CD14-positive monocyte (primary cell): ENCODE measurements around the gene COL5A3. TPM values are rescaled to one million over a fixed set of nuclear protein-coding genes. Genes with fewer than 3 reads are reported as not detected.

Source experiments
- DNase-seq, 3 donors: peaks; one replicate each; pipeline ENCODE4 v3.0.0-alpha.2; 2011 to 2022
- H2AFZ ChIP-seq: 2 replicates; pipeline ENCODE4 v1.6.0; 2012; ENCODE audit warnings: mild to moderate bottlenecking, low read depth, low read length, inconsistent platforms; ENCODE audit not compliant: insufficient read depth, poor library complexity, severe bottlenecking
- H3K27ac ChIP-seq, 2 donors: 1 replicate in 1 of 2; 2 replicates in 1 of 2; pipeline ENCODE4 v1.5.1; 2012 to 2013; ENCODE audit warnings: low read length in 2 of 2, control low read depth in 1 of 2, inconsistent platforms in 1 of 2, low read depth in 1 of 2, mild to moderate bottlenecking in 1 of 2
- H3K27me3 ChIP-seq, 2 donors: one replicate each; pipeline versions ENCODE4 v1.6.0 to v1.6.1; 2011 to 2013; ENCODE audit warnings: low read length in 2 of 2; ENCODE audit not compliant: control insufficient read depth in 2 of 2, insufficient read depth in 2 of 2
- H3K36me3 ChIP-seq, 2 donors: replicated peaks in 1 of 2; 1 replicate in 1 of 2; 2 replicates in 1 of 2; pipeline versions ENCODE4 v1.5.1 to v1.6.1; 2012 to 2013; ENCODE audit warnings: low read length in 2 of 2, control low read depth in 1 of 2, inconsistent platforms in 1 of 2, mild to moderate bottlenecking in 1 of 2; ENCODE audit not compliant: insufficient read depth in 2 of 2, control insufficient read depth in 1 of 2
- H3K4me1 ChIP-seq, 2 donors: 1 replicate in 1 of 2; 2 replicates in 1 of 2; pipeline versions ENCODE4 v1.5.1 to v1.6.1; 2012 to 2013; ENCODE audit warnings: low read length in 2 of 2, control low read depth in 1 of 2, inconsistent platforms in 1 of 2, mild to moderate bottlenecking in 1 of 2, moderate library complexity in 1 of 2; ENCODE audit not compliant: insufficient read depth in 2 of 2, control insufficient read depth in 1 of 2
- H3K4me2 ChIP-seq: replicated peaks from 2 replicates; pipeline ENCODE3; 2012; ENCODE audit warnings: low read length, moderate library complexity, mild to moderate bottlenecking; ENCODE audit not compliant: poor library complexity, severe bottlenecking; ENCODE audit errors: extremely low read depth
- H3K4me3 ChIP-seq, 3 experiments: fragments of 200-600 bp in 1 of 3; sonication (generic) in 1 of 3; replicated peaks in 1 of 3; 1 replicate in 2 of 3; 2 replicates in 1 of 3; pipeline ENCODE4 v1.5.1; 2011 to 2013; ENCODE audit warnings: low read length in 3 of 3, mild to moderate bottlenecking in 3 of 3, control low read depth in 2 of 3, low read depth in 2 of 3, inconsistent platforms in 1 of 3, moderate library complexity in 1 of 3
- H3K79me2 ChIP-seq: 2 replicates; pipeline ENCODE4 v1.6.0; 2012; ENCODE audit warnings: mild to moderate bottlenecking, control low read depth, inconsistent platforms, low read length, moderate library complexity; ENCODE audit not compliant: insufficient read depth
- H3K9ac ChIP-seq: 2 replicates; pipeline ENCODE4 v1.6.0; 2017; ENCODE audit warnings: low read length, mild to moderate bottlenecking; ENCODE audit not compliant: insufficient read depth, poor library complexity, severe bottlenecking
- H3K9me3 ChIP-seq, 2 donors: replicated peaks in 1 of 2; 1 replicate in 1 of 2; 2 replicates in 1 of 2; pipeline versions ENCODE4 v1.5.1 to v1.6.1; 2012 to 2013; ENCODE audit warnings: low read length in 2 of 2, control low read depth in 1 of 2; ENCODE audit not compliant: control insufficient read depth in 1 of 2, insufficient read depth in 1 of 2
- H4K20me1 ChIP-seq: 2 replicates; pipeline ENCODE4 v1.6.0; 2012; ENCODE audit warnings: mild to moderate bottlenecking, low read length, control low read depth, moderate library complexity; ENCODE audit not compliant: insufficient read depth
- H3K27ac Mint-ChIP-seq, 7 donors: one replicate each; pipeline ENCODE4 v1.8.0; 2020; ENCODE audit warnings: mild to moderate bottlenecking in 7 of 7, mixed read lengths in 7 of 7, moderate library complexity in 6 of 7, inconsistent platforms in 2 of 7
- H3K27me3 Mint-ChIP-seq, 3 donors: one replicate each; pipeline ENCODE4 v1.8.0; 2021 to 2022; ENCODE audit warnings: low read depth in 3 of 3, mild to moderate bottlenecking in 3 of 3, mixed read lengths in 3 of 3, moderate library complexity in 3 of 3, inconsistent platforms in 1 of 3
- H3K36me3 Mint-ChIP-seq, 2 donors: one replicate each; pipeline ENCODE4 v1.8.0; 2020; ENCODE audit warnings: mixed read lengths in 2 of 2, inconsistent platforms in 1 of 2, mild to moderate bottlenecking in 1 of 2
- H3K4me1 Mint-ChIP-seq: one replicate; pipeline ENCODE4 v1.8.0; 2020; ENCODE audit warnings: mild to moderate bottlenecking, mixed read lengths
- H3K4me3 Mint-ChIP-seq, 2 donors: one replicate each; pipeline ENCODE4 v1.8.0; 2020; ENCODE audit warnings: mild to moderate bottlenecking in 2 of 2, mixed read lengths in 2 of 2, moderate library complexity in 1 of 2
- H3K9me3 Mint-ChIP-seq, 7 donors: one replicate each; pipeline ENCODE4 v1.8.0; 2020 to 2022; ENCODE audit warnings: mixed read lengths in 7 of 7, mild to moderate bottlenecking in 6 of 7, moderate library complexity in 6 of 7, inconsistent platforms in 2 of 7
- WGBS: methylation state at CpG from one replicate; pipeline ENCODE4 v1.1.5; 2013; ENCODE audit warnings: missing lambda C conversion rate; ENCODE audit not compliant: insufficient coverage; 5-methylcytosine and 5-hydroxymethylcytosine counted together
- intact Hi-C, 2 donors: fragments of 100-400 bp; cut with micrococcal nuclease; formaldehyde crosslinking; loops; one replicate each; pipeline versions ENCODE4 v1.15.0 to v1.15.1; 2023
- polyA plus RNA-seq, 3 donors: library from polyadenylated mRNA; depleted of rRNA in 1 of 3; unstranded in 2 of 3; stranded (reverse) in 1 of 3; fragments of 300-500 nt in 2 of 3; fragments of >200 nt in 1 of 3; fragmentation: Illumina TruSeq in 2 of 3; gene quantifications; 1 replicate in 2 of 3; 2 replicates in 1 of 3; pipeline ENCODE4 v1.2.3, GENCODE V29; 2012 to 2021
- TF ChIP-seq, protein P1 (sequence below): fragments of 200-600 bp; IDR thresholded peaks from one replicate; pipeline ENCODE4 v1.8.0; 2022; ENCODE audit warnings: antibody characterized with exemption, mild to moderate bottlenecking

COL5A3 gene
- polyA plus RNA-seq, 3 donors: not detected

DNA sequence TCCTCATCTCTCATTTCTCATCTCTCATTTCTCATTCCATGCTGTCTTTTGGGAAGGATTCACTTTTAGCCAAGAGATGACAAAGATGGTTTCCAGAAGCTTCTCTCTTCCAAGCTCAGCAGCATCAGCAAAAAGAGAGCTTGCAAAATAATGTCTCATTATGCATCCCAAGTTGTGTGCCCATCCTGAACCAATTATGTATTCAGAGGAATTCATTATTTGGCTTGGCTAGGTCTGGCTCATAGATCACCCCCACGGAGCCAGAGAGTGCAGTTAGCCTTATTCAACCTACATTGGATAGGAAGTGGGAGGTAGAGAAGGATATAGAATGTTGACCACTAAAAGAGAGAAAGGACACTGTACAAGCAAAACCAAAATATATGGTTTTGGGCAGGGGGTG is 68.6 kb downstream of the COL5A3 start:
- Histone ChIP-seq H2AFZ (no peak overlapping the region), H3K27ac (no peak overlapping the region), H4K20me1 (no peaks in the 10 kb centered on the region), H3K4me2 (no peak overlapping the region), H3K27me3 (peaks cover 5 to 16% of the 10 kb centered on the region in 2 donors), H3K36me3 (no peaks in the 10 kb centered on the region), H3K9me3 (peaks cover 0 to 12% of the 10 kb centered on the region in 2 donors), H3K9ac (no peak overlapping the region), H3K4me1 (no peaks in the 10 kb centered on the region), H3K4me3 (no peak overlapping the region), H3K79me2 (no peaks in the 10 kb centered on the region)
- Mint-ChIP-seq H3K27me3 (peaks cover 25 to 28% (median 27%) of the 10 kb centered on the region in 3 donors), H3K27ac (no peak overlapping the region), H3K4me1 (peaks cover 10% of the 10 kb centered on the region), H3K36me3 (peaks cover 2% of the 10 kb centered on the region in 2 donors), H3K4me3 (no peak overlapping the region), H3K9me3 (peaks cover 8 to 19% (median 14%) of the 10 kb centered on the region in 7 donors)
- whole genome bisulfite sequencing: no CpG with 5 or more reads among the region's 1 CpG
- DNase-seq: no peak
- intact Hi-C loops: no loop called here
- TF ChIP-seq, protein P1, sequence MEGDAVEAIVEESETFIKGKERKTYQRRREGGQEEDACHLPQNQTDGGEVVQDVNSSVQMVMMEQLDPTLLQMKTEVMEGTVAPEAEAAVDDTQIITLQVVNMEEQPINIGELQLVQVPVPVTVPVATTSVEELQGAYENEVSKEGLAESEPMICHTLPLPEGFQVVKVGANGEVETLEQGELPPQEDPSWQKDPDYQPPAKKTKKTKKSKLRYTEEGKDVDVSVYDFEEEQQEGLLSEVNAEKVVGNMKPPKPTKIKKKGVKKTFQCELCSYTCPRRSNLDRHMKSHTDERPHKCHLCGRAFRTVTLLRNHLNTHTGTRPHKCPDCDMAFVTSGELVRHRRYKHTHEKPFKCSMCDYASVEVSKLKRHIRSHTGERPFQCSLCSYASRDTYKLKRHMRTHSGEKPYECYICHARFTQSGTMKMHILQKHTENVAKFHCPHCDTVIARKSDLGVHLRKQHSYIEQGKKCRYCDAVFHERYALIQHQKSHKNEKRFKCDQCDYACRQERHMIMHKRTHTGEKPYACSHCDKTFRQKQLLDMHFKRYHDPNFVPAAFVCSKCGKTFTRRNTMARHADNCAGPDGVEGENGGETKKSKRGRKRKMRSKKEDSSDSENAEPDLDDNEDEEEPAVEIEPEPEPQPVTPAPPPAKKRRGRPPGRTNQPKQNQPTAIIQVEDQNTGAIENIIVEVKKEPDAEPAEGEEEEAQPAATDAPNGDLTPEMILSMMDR: no peak

GRCh38 chr19:9941231-9941630 is 69.1 kb downstream of the COL5A3 start:
- Mint-ChIP-seq H3K36me3 (peaks cover 2 to 3% of the 10 kb centered on the region in 2 donors), H3K27ac (no peak overlapping the region), H3K4me1 (peaks cover 11% of the 10 kb centered on the region), H3K9me3 (peaks cover 8 to 19% (median 14%) of the 10 kb centered on the region in 7 donors), H3K4me3 (no peak overlapping the region), H3K27me3 (peaks cover 26 to 30% (median 30%) of the 10 kb centered on the region in 3 donors)
- no peak overlapping the region for H3K9ac ChIP-seq
- H3K79me2 ChIP-seq: no peaks in the 10 kb centered on the region
- H4K20me1 ChIP-seq: no peaks in the 10 kb centered on the region
- no peak overlapping the region for H2AFZ ChIP-seq
- peaks cover 0 to 14% of the 10 kb centered on the region in 2 donors for H3K9me3 ChIP-seq
- no peak for DNase-seq
- H3K27ac ChIP-seq: no peak overlapping the region
- TF ChIP-seq, protein P1: no peak
- 83% methylated on average over 1 of the region's 1 CpG for whole genome bisulfite sequencing
- H3K4me2 ChIP-seq: no peak overlapping the region
- intact Hi-C loops: no loop called here
- no peaks in the 10 kb centered on the region for H3K4me1 ChIP-seq
- peaks cover 7 to 18% of the 10 kb centered on the region in 2 donors for H3K27me3 ChIP-seq
- no peaks in the 10 kb centered on the region for H3K36me3 ChIP-seq
- no peak overlapping the region for H3K4me3 ChIP-seq
